ENCODE data around the gene CAND2.

- TF ChIP-seq CTCF (IDR thresholded peaks at IDR 0.05; ENCODE audit: low read depth, low read length) (no peak), EZH2phosphoT487 (IDR thresholded peaks at IDR 0.05; ENCODE audit: low read depth) (no peak)
These were observed 86.1 kb downstream of the CAND2 start for GRCh38 chr3:12882336-12883310.

Data from OCI-LY3 (cell line).